HCT116 (cell line): ENCODE data around the gene MECP2. TPM values are rescaled to one million over a fixed set of nuclear protein-coding genes. Genes with fewer than 3 reads are reported as not detected.

ENCODE experiments used
- ATAC-seq: fragments of 200-7000 bp; cut with Tn5 transposase; 2 replicates; pipeline ENCODE4 v1.9.1; 2020; ENCODE audit warnings: mild to moderate bottlenecking, moderate library complexity
- BruUV-seq: library from RNA; stranded (reverse); fragments of 400-500 nt; replicated peaks from 2 replicates; lab custom pipeline; 2021; lab: Mats Ljungman, UMichigan
- CTCF ChIA-PET: fragments of 300-600 bp; sonication (Branson Sonifier 250); formaldehyde crosslinking; loops from one replicate; lab custom pipeline; 2021; ENCODE audit warnings: antibody characterized with exemption; lab: Charles Lee
- POLR2A ChIA-PET: fragments of 300-600, 350-600 bp; sonication (Branson Sonifier 250); formaldehyde crosslinking; loops from one replicate; lab custom pipeline; 2021; ENCODE audit warnings: antibody characterized with exemption; lab: Charles Lee
- RAD21 ChIA-PET, 2 experiments: fragments of 300-600 bp; sonication (Branson Sonifier 250); formaldehyde crosslinking; loops; one replicate each; lab custom pipeline; 2023; ENCODE audit warnings: low total read pairs in 2 of 2; ENCODE audit not compliant: uncharacterized antibody in 2 of 2, unreplicated experiment in 2 of 2, low non-redundant PET in 1 of 2; lab: Charles Lee
- DNase-seq: peaks from one replicate; pipeline ENCODE4 v3.0.0-alpha.2; 2010; ENCODE audit warnings: low read depth, low spot score
- H2AFZ ChIP-seq: fragments of 200-600 bp; shearing (Covaris generic), sonication (generic); 2 replicates; pipeline ENCODE4 v1.6.1; 2017; ENCODE audit warnings: low read depth, mixed run types, mixed read lengths, antibody characterized with exemption, low read length; ENCODE audit not compliant: poor library complexity, severe bottlenecking
- H3K27ac ChIP-seq: 2 replicates; pipeline ENCODE4 v1.5.1; 2012; ENCODE audit warnings: low read depth, low read length
- H3K27me3 ChIP-seq: fragments of 200-600 bp; sonication (generic); 2 replicates; pipeline ENCODE4 v1.6.1; 2016; ENCODE audit warnings: mixed run types, low read length, mixed read lengths; ENCODE audit not compliant: insufficient read depth
- H3K36me3 ChIP-seq, 2 experiments: fragments of 200-500 bp in 1 of 2; fragments of 200-600 bp in 1 of 2; sonication (Bioruptor generic) in 1 of 2; sonication (generic) in 1 of 2; 2 replicates each; pipeline versions ENCODE4 v1.5.1 to v1.6.1; 2014 to 2016; ENCODE audit warnings: low read length in 2 of 2, inconsistent platforms in 1 of 2, mixed read lengths in 1 of 2, mixed run types in 1 of 2; ENCODE audit not compliant: insufficient read depth in 2 of 2, control insufficient read depth in 1 of 2
- H3K4me1 ChIP-seq, 2 experiments: fragments of 200-600 bp in 1 of 2; sonication (generic) in 1 of 2; 2 replicates each; pipeline versions ENCODE4 v1.5.1 to v1.6.1; 2012 to 2017; ENCODE audit warnings: low read length in 2 of 2, inconsistent platforms in 1 of 2, mild to moderate bottlenecking in 1 of 2, mixed read lengths in 1 of 2, mixed run types in 1 of 2, moderate library complexity in 1 of 2; ENCODE audit not compliant: insufficient read depth in 2 of 2, control insufficient read depth in 1 of 2
- H3K4me2 ChIP-seq: fragments of 200-600 bp; sonication (generic); 2 replicates; pipeline ENCODE4 v1.6.1; 2017; ENCODE audit warnings: mixed run types, low read length, mixed read lengths
- H3K4me3 ChIP-seq, 2 experiments: fragments of 200-600 bp in 1 of 2; sonication (generic) in 1 of 2; replicated peaks in 1 of 2; 2 replicates each; pipeline ENCODE4 v1.5.1; 2011 to 2016; ENCODE audit warnings: low read length in 2 of 2, control low read depth in 1 of 2, low read depth in 1 of 2, mild to moderate bottlenecking in 1 of 2, mixed read lengths in 1 of 2, mixed run types in 1 of 2
- H3K79me2 ChIP-seq: fragments of 200-600 bp; sonication (generic); 2 replicates; pipeline ENCODE4 v1.6.1; 2017; ENCODE audit warnings: mild to moderate bottlenecking, mixed run types, low read length, moderate library complexity, mixed read lengths; ENCODE audit not compliant: insufficient read depth
- H3K9ac ChIP-seq: fragments of 200-600 bp; sonication (generic); 2 replicates; pipeline ENCODE4 v1.6.1; 2016; ENCODE audit warnings: low read length, mixed read lengths
- H3K9me2 ChIP-seq: fragments of 200-600 bp; sonication (generic), shearing (Covaris generic); 2 replicates; pipeline ENCODE4 v1.6.1; 2017; ENCODE audit warnings: mixed run types, mild to moderate bottlenecking, moderate library complexity; ENCODE audit not compliant: insufficient read depth
- H3K9me3 ChIP-seq, 2 experiments: fragments of 200-500 bp in 1 of 2; fragments of 200-600 bp in 1 of 2; sonication (Bioruptor generic) in 1 of 2; sonication (generic) in 1 of 2; 2 replicates each; pipeline ENCODE4 v1.6.1; 2014 to 2017; ENCODE audit warnings: low read length in 2 of 2, mixed read lengths in 2 of 2, inconsistent platforms in 1 of 2, low read depth in 1 of 2, mild to moderate bottlenecking in 1 of 2, mixed run types in 1 of 2, moderate library complexity in 1 of 2; ENCODE audit not compliant: control insufficient read depth in 1 of 2, insufficient read depth in 1 of 2
- H4K20me1 ChIP-seq: fragments of 200-600 bp; sonication (generic), shearing (Covaris generic); 2 replicates; pipeline ENCODE4 v1.6.1; 2017; ENCODE audit warnings: mixed run types, mild to moderate bottlenecking, moderate library complexity; ENCODE audit not compliant: insufficient read depth
- CBX3 ChIP-seq: IDR thresholded peaks from 2 replicates; pipeline ENCODE4 v1.6.1; 2012; ENCODE audit warnings: low read depth
- CEBPB ChIP-seq: IDR thresholded peaks from 2 replicates; pipeline ENCODE4 v1.6.1; 2012; ENCODE audit warnings: low read depth
- CTCF ChIP-seq, 3 experiments: fragments of 200-600 bp in 1 of 3; sonication (generic) in 1 of 3; IDR thresholded peaks in 2 of 3; conservative IDR thresholded peaks in 1 of 3; 2 replicates each; pipeline ENCODE4 v1.5.1; 2012 to 2017; ENCODE audit warnings: low read depth in 2 of 3, low read length in 2 of 3, antibody characterized with exemption in 1 of 3, borderline replicate concordance in 1 of 3, control low read depth in 1 of 3, mild to moderate bottlenecking in 1 of 3, mixed read lengths in 1 of 3, mixed run types in 1 of 3, moderate library complexity in 1 of 3; ENCODE audit not compliant: insufficient read depth in 1 of 3
- EGR1 ChIP-seq: IDR thresholded peaks from 2 replicates; pipeline ENCODE4 v1.6.1; 2012; ENCODE audit warnings: low read depth
- ELF1 ChIP-seq: IDR thresholded peaks from 2 replicates; pipeline ENCODE4 v1.6.1; 2012; ENCODE audit warnings: low read depth, borderline replicate concordance
- EZH2phosphoT487 ChIP-seq: fragments of 200-600 bp; IDR thresholded peaks from 2 replicates; pipeline ENCODE4 v1.6.1; 2018; ENCODE audit warnings: antibody characterized with exemption, borderline replicate concordance
- FOSL1 ChIP-seq: IDR thresholded peaks from 2 replicates; pipeline ENCODE4 v1.6.1; 2012; ENCODE audit warnings: low read depth
- MAX ChIP-seq: IDR thresholded peaks from 2 replicates; pipeline ENCODE4 v1.6.1; 2012
- POLR2A ChIP-seq: IDR thresholded peaks from 2 replicates; pipeline ENCODE4 v1.7.0; 2011; ENCODE audit warnings: borderline replicate concordance; ENCODE audit not compliant: insufficient read depth, insufficient read length; ENCODE audit errors: extremely low read depth
- POLR2AphosphoS5 ChIP-seq: IDR thresholded peaks from 2 replicates; pipeline ENCODE4 v1.6.1; 2011; ENCODE audit warnings: mild to moderate bottlenecking, low read depth, low read length, moderate library complexity
- RAD21 ChIP-seq: IDR thresholded peaks from 2 replicates; pipeline ENCODE4 v1.6.1; 2012; ENCODE audit warnings: low read depth, mild to moderate bottlenecking
- REST ChIP-seq: IDR thresholded peaks from 2 replicates; pipeline ENCODE4 v1.6.1; 2012; ENCODE audit warnings: low read depth
- SIN3A ChIP-seq: IDR thresholded peaks from 2 replicates; pipeline ENCODE4 v1.6.1; 2012; ENCODE audit warnings: low read depth
- SRF ChIP-seq: IDR thresholded peaks from 2 replicates; pipeline ENCODE4 v1.6.1; 2012; ENCODE audit warnings: low read depth
- YY1 ChIP-seq: IDR thresholded peaks from 2 replicates; pipeline ENCODE4 v1.6.1; 2011; ENCODE audit warnings: low read length, low read depth, moderate library complexity, mild to moderate bottlenecking; ENCODE audit not compliant: insufficient replicate concordance; ENCODE audit errors: extremely low read depth
- ZFX ChIP-seq: fragments of 450-650 bp; IDR thresholded peaks from 2 replicates; pipeline ENCODE4 v1.6.1; 2017
- ZNF274 ChIP-seq: fragments of 200-500 bp; sonication (Bioruptor generic); IDR thresholded peaks from 2 replicates; pipeline ENCODE4 v1.6.1; 2014; ENCODE audit warnings: mild to moderate bottlenecking, low read depth, low read length, inconsistent platforms
- intact Hi-C: fragments of 100-400 bp; cut with micrococcal nuclease; formaldehyde crosslinking; loops from 2 replicates; pipeline ENCODE4 v1.10.0; 2022
- total RNA-seq: library from RNA; stranded (reverse); gene quantifications from one replicate; pipeline ENCODE4 v1.2.1, GENCODE V29; 2021; ENCODE audit not compliant: unreplicated experiment

Gene MECP2
- total RNA-seq, 1 experiment from 2014 or later: 32.4 TPM

- ATAC-seq: no peak
- Histone ChIP-seq H2AFZ (no peak overlapping the region), H3K36me3 (no peaks in the 10 kb centered on the region; a peak in 1 of 4 replicates), H3K27me3 (no peaks in the 10 kb centered on the region), H3K9me2 (no peaks in the 10 kb centered on the region), H3K9me3 (no peaks in the 10 kb centered on the region), H3K4me2 (no peak overlapping the region), H3K9ac (no peak overlapping the region), H3K27ac (no peak overlapping the region), H3K4me1 (no peaks in the 10 kb centered on the region), H3K4me3 (no peak overlapping the region), H4K20me1 (no peaks in the 10 kb centered on the region), H3K79me2 (peaks cover 36% of the 10 kb centered on the region)
- TF ChIP-seq MAX: no peak
- no peak for TF ChIP-seq POLR2A
- no peak for TF ChIP-seq CTCF (IDR thresholded peaks at IDR 0.05 in 2 of 3, conservative IDR thresholded peaks at IDR 0.05 in 1 of 3; ENCODE audit: borderline replicate concordance in 1 of 3, insufficient read depth in 1 of 3, low read depth in 2 of 3, low read length in 2 of 3)
- TF ChIP-seq FOSL1: no peak
- TF ChIP-seq CEBPB: no peak
- TF ChIP-seq RAD21: no peak
- no peak for TF ChIP-seq EZH2phosphoT487
- no peak for TF ChIP-seq ZFX
- no peak for TF ChIP-seq POLR2AphosphoS5
- no peak for TF ChIP-seq REST
- TF ChIP-seq EGR1: no peak
- TF ChIP-seq SRF: no peak
- no peak for TF ChIP-seq ZNF274
- no peak for TF ChIP-seq SIN3A
- TF ChIP-seq CBX3: no peak
- TF ChIP-seq ELF1: no peak
- no peak for TF ChIP-seq YY1
- ChIA-PET POLR2A (no interaction called here), CTCF (no interaction called here), RAD21 (no interaction called here)
- no peak for DNase-seq
- intact Hi-C loops: no loop called here
- no TSS peak for BruUV-seq
Measured at GRCh38 chrX:154044091-154044490, 53.4 kb downstream of the MECP2 start.
